IMR-90 (cell line): ENCODE data around the gene FBXL20. TPM values are rescaled to one million over a fixed set of nuclear protein-coding genes. Genes with fewer than 3 reads are reported as not detected.

Experiments used
- ATAC-seq: fragments of 200-7000 bp; cut with Tn5 transposase; 2 replicates; pipeline ENCODE4 v1.9.1; 2020; ENCODE audit warnings: low read depth, mild to moderate bottlenecking, moderate library complexity
- BruUV-seq: library from RNA; stranded (reverse); fragments of 400-500 nt; replicated peaks from 2 replicates; lab custom pipeline; 2021; lab: Mats Ljungman, UMichigan
- CTCF ChIA-PET: fragments of 300-600 bp; formaldehyde crosslinking; extraction: SDS; loops from one replicate; lab custom pipeline; 2021; ENCODE audit warnings: antibody characterized with exemption; lab: Yijun Ruan, JAX
- POLR2A ChIA-PET: fragments of 300-600 bp; sonication (Branson Sonifier 250); formaldehyde crosslinking; loops from one replicate; lab custom pipeline; 2022; ENCODE audit warnings: antibody characterized with exemption; ENCODE audit not compliant: unreplicated experiment; lab: Charles Lee
- DNase-seq: peaks from one replicate; pipeline ENCODE4 v3.0.0; 2013
- H2AFZ ChIP-seq: replicated peaks from 2 replicates; pipeline ENCODE3; 2013; ENCODE audit warnings: low read length, mild to moderate bottlenecking; ENCODE audit not compliant: poor library complexity
- H2AK5ac ChIP-seq: 2 replicates; pipeline ENCODE4 v1.6.1; 2013; ENCODE audit warnings: low read depth, low read length, inconsistent platforms
- H2AK9ac ChIP-seq: replicated peaks from 2 replicates; pipeline ENCODE3; 2013; ENCODE audit warnings: mild to moderate bottlenecking, low read depth, low read length, moderate library complexity; ENCODE audit not compliant: poor library complexity
- H2BK120ac ChIP-seq: 2 replicates; pipeline ENCODE4 v1.6.1; 2013; ENCODE audit warnings: low read depth, low read length, inconsistent platforms
- H2BK15ac ChIP-seq: 3 replicates; pipeline ENCODE4 v1.6.1; 2013; ENCODE audit warnings: low read depth, low read length, inconsistent platforms
- H2BK20ac ChIP-seq: 2 replicates; pipeline ENCODE4 v1.6.1; 2013; ENCODE audit warnings: low read depth, mild to moderate bottlenecking, inconsistent platforms, low read length, moderate library complexity
- H2BK5ac ChIP-seq: 2 replicates; pipeline ENCODE4 v1.6.1; 2013; ENCODE audit warnings: mild to moderate bottlenecking, low read depth, low read length, inconsistent platforms; ENCODE audit not compliant: poor library complexity, severe bottlenecking
- H3K14ac ChIP-seq: replicated peaks from 2 replicates; pipeline ENCODE4 v1.6.1; 2013; ENCODE audit warnings: low read depth, low read length, inconsistent platforms
- H3K18ac ChIP-seq: 2 replicates; pipeline ENCODE4 v1.6.1; 2013; ENCODE audit warnings: low read depth, low read length, control low read depth
- H3K23ac ChIP-seq: 2 replicates; pipeline ENCODE4 v1.6.1; 2013; ENCODE audit warnings: low read depth, low read length, inconsistent platforms
- H3K27ac ChIP-seq: 2 replicates; pipeline ENCODE4 v1.5.1; 2013; ENCODE audit warnings: mild to moderate bottlenecking, control low read depth, low read length; ENCODE audit not compliant: insufficient read depth
- H3K27me3 ChIP-seq: 2 replicates; pipeline ENCODE4 v1.6.1; 2013; ENCODE audit warnings: low read length; ENCODE audit not compliant: control insufficient read depth, insufficient read depth
- H3K36me3 ChIP-seq: 2 replicates; pipeline ENCODE4 v1.6.1; 2013; ENCODE audit warnings: low read length, mixed read lengths; ENCODE audit not compliant: control insufficient read depth, insufficient read depth
- H3K4ac ChIP-seq: 2 replicates; pipeline ENCODE4 v1.6.1; 2013; ENCODE audit warnings: low read depth, low read length, inconsistent platforms
- H3K4me1 ChIP-seq: 2 replicates; pipeline ENCODE4 v1.6.1; 2013; ENCODE audit warnings: low read length, mixed read lengths; ENCODE audit not compliant: control insufficient read depth, insufficient read depth
- H3K4me2 ChIP-seq: 2 replicates; pipeline ENCODE4 v1.6.1; 2013; ENCODE audit warnings: low read depth, mild to moderate bottlenecking, control low read depth, low read length, moderate library complexity
- H3K4me3 ChIP-seq: 2 replicates; pipeline ENCODE4 v1.5.1; 2013; ENCODE audit warnings: low read depth, mild to moderate bottlenecking, control low read depth, low read length, moderate library complexity; ENCODE audit not compliant: insufficient read depth
- H3K56ac ChIP-seq: 2 replicates; pipeline ENCODE4 v1.6.1; 2013; ENCODE audit warnings: low read length, inconsistent platforms; ENCODE audit not compliant: insufficient read depth; ENCODE audit errors: extremely low read depth
- H3K79me1 ChIP-seq, 2 experiments: 2 replicates each; pipeline ENCODE4 v1.6.1; 2013; ENCODE audit warnings: low read length in 2 of 2, inconsistent platforms in 1 of 2, low read depth in 1 of 2
- H3K9ac ChIP-seq: 2 replicates; pipeline ENCODE4 v1.6.1; 2013; ENCODE audit warnings: low read depth, low read length, control low read depth
- H3K9me1 ChIP-seq: 2 replicates; pipeline ENCODE4 v1.6.1; 2013; ENCODE audit warnings: low read length, inconsistent platforms; ENCODE audit not compliant: insufficient read depth
- H3K9me3 ChIP-seq: 2 replicates; pipeline ENCODE4 v1.6.1; 2013; ENCODE audit warnings: low read length; ENCODE audit not compliant: control insufficient read depth, insufficient read depth
- H4K20me1 ChIP-seq: 2 replicates; pipeline ENCODE4 v1.6.1; 2013; ENCODE audit warnings: low read length, inconsistent platforms; ENCODE audit not compliant: insufficient read depth
- H4K5ac ChIP-seq: 2 replicates; pipeline ENCODE4 v1.6.1; 2013; ENCODE audit warnings: mild to moderate bottlenecking, low read depth, low read length, control low read depth
- H4K8ac ChIP-seq, 2 experiments: 2 replicates each; pipeline ENCODE4 v1.6.1; 2013; ENCODE audit warnings: low read depth in 2 of 2, low read length in 2 of 2, control low read depth in 1 of 2, inconsistent platforms in 1 of 2
- H4K91ac ChIP-seq: 2 replicates; pipeline ENCODE4 v1.6.1; 2013; ENCODE audit warnings: low read depth, low read length, inconsistent platforms; ENCODE audit not compliant: insufficient read depth
- BHLHE40 ChIP-seq: fragments of 150-350 bp; IDR thresholded peaks from 2 replicates; pipeline ENCODE4 v1.6.1; 2016; ENCODE audit warnings: mild to moderate bottlenecking, low read depth, low read length
- CEBPB ChIP-seq: IDR thresholded peaks from 2 replicates; pipeline ENCODE4 v1.6.1; 2012; ENCODE audit warnings: low read depth, low read length, improper control_type of control experiment
- CHD1 ChIP-seq: IDR thresholded peaks from 2 replicates; pipeline ENCODE4 v1.6.1; 2012; ENCODE audit warnings: low read depth, low read length, improper control_type of control experiment
- CTCF ChIP-seq: conservative IDR thresholded peaks from 2 replicates; pipeline ENCODE4 v1.5.1; 2012; ENCODE audit warnings: mild to moderate bottlenecking, low read depth, low read length, improper control_type of control experiment
- ELK1 ChIP-seq: fragments of 150-350 bp; IDR thresholded peaks from 2 replicates; pipeline ENCODE4 v1.6.1; 2016; ENCODE audit warnings: low read depth, mild to moderate bottlenecking, low read length, moderate library complexity, borderline replicate concordance
- MAFK ChIP-seq: IDR thresholded peaks from 2 replicates; pipeline ENCODE4 v1.6.1; 2012; ENCODE audit warnings: low read depth, low read length, improper control_type of control experiment
- MAZ ChIP-seq: IDR thresholded peaks from 2 replicates; pipeline ENCODE4 v1.6.1; 2012; ENCODE audit warnings: low read depth, mild to moderate bottlenecking, low read length, improper control_type of control experiment, moderate library complexity, borderline replicate concordance
- MXI1 ChIP-seq: IDR thresholded peaks from 2 replicates; pipeline ENCODE4 v1.6.1; 2012; ENCODE audit warnings: low read depth, mild to moderate bottlenecking, low read length, moderate library complexity, borderline replicate concordance
- NFE2L2 ChIP-seq: fragments of 150-350 bp; IDR thresholded peaks from 2 replicates; pipeline ENCODE4 v1.6.1; 2016; ENCODE audit warnings: low read depth, mild to moderate bottlenecking, low read length
- POLR2A ChIP-seq: IDR thresholded peaks from 2 replicates; pipeline ENCODE4 v1.6.1; 2012; ENCODE audit warnings: mild to moderate bottlenecking, low read depth, low read length
- dilution Hi-C: fragments of 300-500 bp; cut with HindIII; formaldehyde crosslinking; loops from one replicate; pipeline ENCODE4 v1.14.3; 2018; ENCODE audit warnings: low sequenced_read_pairs; ENCODE audit not compliant: unreplicated experiment
- in situ Hi-C: fragments of 300-500 bp; cut with MboI; formaldehyde crosslinking; loops from 3 replicates; pipeline ENCODE4 v1.14.3; 2019; ENCODE audit warnings: low sequenced_read_pairs, inconsistent platforms, mixed read lengths
- intact Hi-C: fragments of 100-400 bp; cut with micrococcal nuclease; formaldehyde crosslinking; loops from 2 replicates; pipeline ENCODE4 v1.10.0; 2022
- polyA plus RNA-seq, 3 experiments: library from polyadenylated mRNA; depleted of rRNA; stranded (reverse); fragments of >200 nt; gene quantifications; 2 replicates each; pipeline ENCODE4 v1.2.3, GENCODE V29; 2012; ENCODE audit warnings: low replicate concordance in 1 of 3
- total RNA-seq: library from RNA; depleted of rRNA; stranded (reverse); fragments of >200 nt; gene quantifications from 2 replicates; pipeline ENCODE4 v1.2.3, GENCODE V29; 2012

The FBXL20 gene
- total and polyA plus RNA-seq, 2 of the 4 experiments (the other 2 are of a cell fraction) = 4.1 to 13.8 TPM

- H2BK15ac ChIP-seq = no peak overlapping the region
- H2BK5ac ChIP-seq = no peak overlapping the region
- no peak overlapping the region for H3K4me2 ChIP-seq
- H3K27ac ChIP-seq = no peak overlapping the region
- H3K23ac ChIP-seq = no peak overlapping the region
- ChIA-PET CTCF (interaction anchor here (0.8 to 1.0 kb wide), 2 partner anchors 80 to 87 kb away, joined by 3 to 4 read pairs; no protein-coding TSS in a partner anchor), POLR2A (no interaction called here)
- H2AK9ac ChIP-seq = no peak overlapping the region
- H3K79me1 ChIP-seq = peaks cover 9% of the 10 kb centered on the region in 2 experiments; a peak in 3 of 4 replicates
- H2AFZ ChIP-seq = no peak overlapping the region
- H3K14ac ChIP-seq = no peak overlapping the region
- no peak overlapping the region for H4K91ac ChIP-seq
- no peaks in the 10 kb centered on the region; the same call in 1 of the 2 replicates for H3K9me1 ChIP-seq
- 0 out of 2 replicates have a peak, but pooled peaks cover 7% of the 10 kb centered on the region for H4K20me1 ChIP-seq
- no peak overlapping the region for H3K4me3 ChIP-seq
- no peak overlapping the region for H2BK120ac ChIP-seq
- no peak overlapping the region for H3K4ac ChIP-seq
- no peaks in the 10 kb centered on the region for H3K36me3 ChIP-seq
- TF ChIP-seq CEBPB (no peak), NFE2L2 (no peak), MXI1 (no peak), BHLHE40 (no peak), CTCF (no peak), POLR2A (no peak), CHD1 (no peak), ELK1 (no peak), MAFK (no peak), MAZ (no peak)
- H3K56ac ChIP-seq = no peak overlapping the region
- no peaks in the 10 kb centered on the region for H3K4me1 ChIP-seq
- in situ Hi-C loops = no loop called here
- H3K18ac ChIP-seq = no peak overlapping the region
- H3K9me3 ChIP-seq = no peaks in the 10 kb centered on the region
- H3K27me3 ChIP-seq = no peaks in the 10 kb centered on the region
- dilution Hi-C loops = no loop called here
- BruUV-seq = no TSS peak
- DNase-seq (no peak), ATAC-seq (0 out of 2 replicates have a peak, but pooled peaks have one; percentile 17)
- no peak overlapping the region for H4K5ac ChIP-seq
- no peak overlapping the region for H3K9ac ChIP-seq
- intact Hi-C loops = loop anchor here (5.0 kb wide), 1 partner anchor 34 kb away; no protein-coding TSS in a partner anchor
- H2BK20ac ChIP-seq = no peak overlapping the region
- no peak overlapping the region for H4K8ac ChIP-seq
- H2AK5ac ChIP-seq = no peak overlapping the region
These were observed 49.9 kb downstream of the FBXL20 start for GRCh38 chr17:39351508-39351907.
